Breast epithelium (tissue), 4 donors: ENCODE results near the gene TINCR. TPM values are rescaled to one million over a fixed set of nuclear protein-coding genes. Genes with fewer than 3 reads are reported as not detected.

Experiments
- DNase-seq, 2 donors: peaks; one replicate each; pipeline ENCODE4 v3.0.0-alpha.2; 2019; ENCODE audit warnings: low spot score in 2 of 2
- H3K27ac ChIP-seq, 2 donors: fragments of 200-600 bp; sonication (generic) in 1 of 2; one replicate each; pipeline ENCODE4 v1.5.1; 2016 to 2019; ENCODE audit warnings: mild to moderate bottlenecking in 1 of 2
- H3K27me3 ChIP-seq, 2 donors: fragments of 200-600 bp; sonication (generic) in 1 of 2; one replicate each; pipeline versions ENCODE4 v1.5.1 to v1.6.0; 2017 to 2019; ENCODE audit warnings: control low read depth in 1 of 2, mild to moderate bottlenecking in 1 of 2
- H3K36me3 ChIP-seq: fragments of 200-600 bp; one replicate; pipeline ENCODE4 v1.5.1; 2019
- H3K4me1 ChIP-seq, 2 donors: fragments of 200-600 bp; sonication (generic); one replicate each; pipeline ENCODE4 v1.5.1; 2016 to 2019; ENCODE audit warnings: control low read depth in 1 of 2
- H3K4me3 ChIP-seq, 3 donors: fragments of 200-600 bp; sonication (generic); 1 replicate in 2 of 3; 2 replicates in 1 of 3; pipeline ENCODE4 v1.5.1; 2016 to 2019; ENCODE audit warnings: mild to moderate bottlenecking in 3 of 3, moderate library complexity in 2 of 3
- H3K9me3 ChIP-seq, 2 donors: fragments of 200-600 bp; sonication (generic) in 1 of 2; one replicate each; pipeline ENCODE4 v1.5.1; 2016 to 2019; ENCODE audit warnings: control low read depth in 1 of 2
- POLR2A ChIP-seq: fragments of 450-650 bp; IDR thresholded peaks from one replicate; pipeline ENCODE4 v1.6.1; 2016; ENCODE audit warnings: antibody characterized with exemption, mild to moderate bottlenecking, moderate library complexity
- POLR2AphosphoS5 ChIP-seq, 3 donors: sonication (generic); formaldehyde crosslinking; IDR thresholded peaks; one replicate each; pipeline ENCODE4 v1.6.1; 2017; ENCODE audit warnings: antibody characterized with exemption in 3 of 3
- intact Hi-C: fragments of 100-400 bp; cut with DNase I; formaldehyde crosslinking; loops from one replicate; pipeline ENCODE4 v1.15.1; 2023; ENCODE audit warnings: low total_unique reads
- total RNA-seq, 3 donors: library from RNA; depleted of rRNA; stranded (reverse); fragments of >200 nt; gene quantifications; one replicate each; pipeline ENCODE4 v1.1.0, GENCODE V29; 2016
- TF ChIP-seq, protein P1 (sequence below), 3 donors: fragments of 450-650 bp; IDR thresholded peaks; one replicate each; pipeline ENCODE4 v1.5.1; 2016 to 2017; ENCODE audit warnings: antibody characterized with exemption in 3 of 3, mild to moderate bottlenecking in 3 of 3, moderate library complexity in 3 of 3

TINCR gene
- total RNA-seq, 3 donors from 2014 or later: 1.1 to 11.7 (median 1.3) TPM

DNA sequence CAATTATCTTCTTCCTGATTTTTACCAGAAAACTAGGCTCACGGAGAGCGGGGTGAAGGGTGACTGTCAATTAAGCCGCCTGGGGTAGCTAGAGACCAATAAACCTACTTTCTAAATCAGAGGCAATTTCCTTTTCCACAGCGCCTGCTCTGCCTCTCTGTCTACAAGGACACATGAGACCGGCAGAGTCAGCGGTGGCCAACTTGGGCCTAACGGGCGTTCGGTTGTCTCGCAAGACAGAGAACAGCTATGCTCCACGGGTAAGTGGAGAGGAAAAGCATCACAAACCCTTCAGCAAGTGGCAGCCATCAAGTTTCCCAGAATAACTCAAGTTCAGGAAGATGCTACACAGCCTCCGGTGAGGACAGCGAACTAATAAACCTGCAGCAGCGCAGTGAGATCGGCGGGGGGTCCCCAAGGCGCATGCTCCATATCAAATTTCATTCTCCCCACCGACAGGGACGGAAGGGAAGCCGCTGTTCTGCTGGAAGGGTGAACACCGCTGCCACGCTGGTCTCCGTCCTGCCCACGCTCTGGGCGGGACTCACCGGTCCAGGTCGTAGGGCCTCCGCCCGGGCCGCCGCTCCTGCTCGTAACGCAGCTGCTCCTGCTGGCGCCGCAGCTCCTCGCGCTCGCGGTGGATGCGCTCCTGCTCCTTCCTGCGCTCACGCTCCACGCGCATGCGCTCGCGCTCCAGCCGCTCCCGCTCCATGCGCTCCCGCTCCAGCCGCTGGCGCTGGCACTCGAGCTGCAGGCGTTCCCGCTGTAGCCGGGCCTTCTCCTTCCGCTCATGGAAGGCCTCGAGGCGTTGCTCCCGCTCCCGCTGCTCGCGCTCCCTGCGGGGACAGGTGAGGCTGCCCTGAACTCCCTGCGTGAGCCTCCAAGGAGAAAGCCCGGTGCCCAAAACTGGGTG lies 25.8 kb upstream of the TINCR start:
- no peaks in the 10 kb centered on the region for H3K9me3 ChIP-seq
- DNase-seq: no peak
- peaks cover 38% of the 10 kb centered on the region for H3K36me3 ChIP-seq
- H3K4me1 ChIP-seq: no peaks in the 10 kb centered on the region
- no peak overlapping the region for H3K4me3 ChIP-seq
- H3K27me3 ChIP-seq: no peaks in the 10 kb centered on the region
- intact Hi-C loops: no loop called here
- TF ChIP-seq, protein P1, sequence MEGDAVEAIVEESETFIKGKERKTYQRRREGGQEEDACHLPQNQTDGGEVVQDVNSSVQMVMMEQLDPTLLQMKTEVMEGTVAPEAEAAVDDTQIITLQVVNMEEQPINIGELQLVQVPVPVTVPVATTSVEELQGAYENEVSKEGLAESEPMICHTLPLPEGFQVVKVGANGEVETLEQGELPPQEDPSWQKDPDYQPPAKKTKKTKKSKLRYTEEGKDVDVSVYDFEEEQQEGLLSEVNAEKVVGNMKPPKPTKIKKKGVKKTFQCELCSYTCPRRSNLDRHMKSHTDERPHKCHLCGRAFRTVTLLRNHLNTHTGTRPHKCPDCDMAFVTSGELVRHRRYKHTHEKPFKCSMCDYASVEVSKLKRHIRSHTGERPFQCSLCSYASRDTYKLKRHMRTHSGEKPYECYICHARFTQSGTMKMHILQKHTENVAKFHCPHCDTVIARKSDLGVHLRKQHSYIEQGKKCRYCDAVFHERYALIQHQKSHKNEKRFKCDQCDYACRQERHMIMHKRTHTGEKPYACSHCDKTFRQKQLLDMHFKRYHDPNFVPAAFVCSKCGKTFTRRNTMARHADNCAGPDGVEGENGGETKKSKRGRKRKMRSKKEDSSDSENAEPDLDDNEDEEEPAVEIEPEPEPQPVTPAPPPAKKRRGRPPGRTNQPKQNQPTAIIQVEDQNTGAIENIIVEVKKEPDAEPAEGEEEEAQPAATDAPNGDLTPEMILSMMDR (IDR thresholded peaks at IDR 0.05): no peak
- no peak for TF ChIP-seq POLR2AphosphoS5 (IDR thresholded peaks at IDR 0.05)
- no peak for TF ChIP-seq POLR2A
- H3K27ac ChIP-seq: no peak overlapping the region

DNA sequence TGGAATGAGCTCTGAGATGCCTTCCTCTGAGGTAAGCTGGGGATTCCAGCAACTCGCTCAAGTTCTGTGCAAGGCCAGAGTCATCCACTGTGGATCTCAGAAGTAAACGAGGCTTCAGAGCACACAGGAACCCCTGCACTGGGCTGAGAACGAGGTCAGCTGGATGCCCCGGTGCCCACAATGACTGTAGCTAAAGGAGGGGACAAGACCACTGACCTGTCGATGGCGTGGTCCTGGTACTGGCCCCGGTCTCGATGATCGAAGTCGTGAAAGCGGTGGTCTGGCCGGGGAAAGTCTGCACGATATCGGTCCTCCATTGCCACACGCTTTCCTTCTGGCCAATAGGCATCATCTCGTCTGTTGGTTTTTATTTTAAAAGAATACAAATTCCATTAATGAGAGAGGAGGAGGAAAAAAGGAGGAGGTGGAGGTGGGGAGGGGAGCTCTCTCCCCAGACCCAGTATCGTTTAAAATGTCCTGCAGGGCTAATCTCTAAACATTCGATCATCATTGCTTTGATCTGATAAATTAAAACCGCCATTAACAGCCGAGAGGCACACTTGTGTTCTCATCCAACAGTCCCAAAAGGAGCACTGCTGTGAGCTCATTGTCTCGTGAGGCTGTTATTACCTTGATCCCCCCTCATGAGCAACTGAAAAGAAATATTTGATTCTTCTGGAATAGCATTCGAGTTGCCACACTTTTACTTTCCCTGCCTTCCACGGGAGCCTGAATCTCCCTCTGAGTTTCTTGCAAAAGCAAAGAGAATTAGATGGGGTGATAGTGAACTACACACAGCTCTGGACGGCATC lies 25.0 kb upstream of the TINCR start:
- H3K27ac ChIP-seq: no peak overlapping the region
- no peaks in the 10 kb centered on the region for H3K9me3 ChIP-seq
- peaks cover 36% of the 10 kb centered on the region for H3K36me3 ChIP-seq
- DNase-seq: no peak
- intact Hi-C loops: no loop called here
- no peak overlapping the region for H3K4me3 ChIP-seq
- no peaks in the 10 kb centered on the region for H3K27me3 ChIP-seq
- TF ChIP-seq POLR2AphosphoS5 (IDR thresholded peaks at IDR 0.05): no peak
- TF ChIP-seq POLR2A: no peak
- TF ChIP-seq, protein P1 (IDR thresholded peaks at IDR 0.05): no peak
- no peaks in the 10 kb centered on the region for H3K4me1 ChIP-seq

DNA sequence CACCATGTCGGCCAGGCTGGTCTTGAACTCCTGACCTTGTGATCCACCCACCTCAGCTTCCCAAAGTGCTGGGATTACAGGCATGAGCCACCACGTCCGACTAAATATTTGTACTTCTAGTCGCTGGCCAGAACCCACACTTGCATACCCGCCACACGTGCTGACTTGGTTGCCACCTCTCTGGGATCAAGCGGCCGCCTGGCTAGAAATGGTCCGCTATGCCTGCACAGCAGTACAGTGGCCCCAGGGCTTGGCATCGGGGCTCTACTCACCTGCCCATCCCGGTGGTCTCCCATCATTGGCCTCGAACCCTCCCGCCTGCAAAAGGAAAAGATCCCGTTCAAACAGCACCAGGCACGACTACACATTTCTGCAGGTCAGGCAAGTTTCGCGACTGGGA lies 23.7 kb upstream of the TINCR start:
- H3K36me3 ChIP-seq: peaks cover 32% of the 10 kb centered on the region
- DNase-seq: no peak
- H3K4me3 ChIP-seq: no peak overlapping the region
- H3K27ac ChIP-seq: no peak overlapping the region
- no peak for TF ChIP-seq POLR2A
- no peak for TF ChIP-seq POLR2AphosphoS5 (IDR thresholded peaks at IDR 0.05)
- TF ChIP-seq, protein P1 (IDR thresholded peaks at IDR 0.05): no peak
- H3K27me3 ChIP-seq: no peaks in the 10 kb centered on the region
- no peaks in the 10 kb centered on the region for H3K4me1 ChIP-seq
- intact Hi-C loops: no loop called here
- no peaks in the 10 kb centered on the region for H3K9me3 ChIP-seq

DNA sequence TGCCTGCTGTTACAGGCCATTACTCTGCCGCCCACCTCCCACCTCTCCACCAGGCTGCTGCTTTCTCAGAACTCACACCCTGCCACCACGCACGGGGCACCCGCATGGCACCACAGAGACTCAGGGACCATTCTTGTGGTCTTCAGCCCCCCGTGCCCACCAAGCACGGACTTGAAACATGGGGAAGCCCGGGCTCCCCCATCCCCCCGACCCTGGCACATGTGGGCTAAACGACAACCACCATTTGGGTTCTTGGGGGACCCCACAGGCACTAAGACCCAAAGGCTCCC lies 23.1 kb upstream of the TINCR start:
- no peaks in the 10 kb centered on the region for H3K27me3 ChIP-seq
- no peak overlapping the region for H3K27ac ChIP-seq
- H3K36me3 ChIP-seq: peaks cover 32% of the 10 kb centered on the region

More for the DNA sequence above, 23.1 kb upstream of the TINCR start:
- intact Hi-C loops: no loop called here
- no peak overlapping the region for H3K4me3 ChIP-seq
- no peaks in the 10 kb centered on the region for H3K9me3 ChIP-seq
- TF ChIP-seq POLR2A (no peak), POLR2AphosphoS5 (IDR thresholded peaks at IDR 0.05) (no peak)
- TF ChIP-seq, protein P1 (IDR thresholded peaks at IDR 0.05): no peak
- no peak for DNase-seq
- peaks cover 0 to 6% of the 10 kb centered on the region in 2 donors for H3K4me1 ChIP-seq
